Ovary (tissue), 3 donors: ENCODE results near the gene KRT73.

Experiments used
- CTCF ChIP-seq, 3 donors: fragments of 450-650 bp in 2 of 3; fragments of 200-600 bp in 1 of 3; IDR thresholded peaks; one replicate each; pipeline versions ENCODE4 v1.5.1 to v1.8.0; 2016 to 2022; ENCODE audit warnings: antibody characterized with exemption in 3 of 3, mild to moderate bottlenecking in 1 of 3
- EP300 ChIP-seq: sonication (generic); formaldehyde crosslinking; IDR thresholded peaks from one replicate; pipeline ENCODE4 v1.6.1; 2017; ENCODE audit warnings: antibody characterized with exemption
- POLR2A ChIP-seq: fragments of 450-650 bp; IDR thresholded peaks from one replicate; pipeline ENCODE4 v1.6.1; 2017; ENCODE audit warnings: antibody characterized with exemption, mild to moderate bottlenecking, moderate library complexity
- donor health status: DM: no; HTN: no; CAD: no.

- no peak for TF ChIP-seq POLR2A
- TF ChIP-seq CTCF (IDR thresholded peaks at IDR 0.05): no peak
- no peak for TF ChIP-seq EP300
Measured at GRCh38 chr12:52590021-52590420, 28.3 kb downstream of the KRT73 start.
